ENCODE results near the gene ARHGAP5.

DNA sequence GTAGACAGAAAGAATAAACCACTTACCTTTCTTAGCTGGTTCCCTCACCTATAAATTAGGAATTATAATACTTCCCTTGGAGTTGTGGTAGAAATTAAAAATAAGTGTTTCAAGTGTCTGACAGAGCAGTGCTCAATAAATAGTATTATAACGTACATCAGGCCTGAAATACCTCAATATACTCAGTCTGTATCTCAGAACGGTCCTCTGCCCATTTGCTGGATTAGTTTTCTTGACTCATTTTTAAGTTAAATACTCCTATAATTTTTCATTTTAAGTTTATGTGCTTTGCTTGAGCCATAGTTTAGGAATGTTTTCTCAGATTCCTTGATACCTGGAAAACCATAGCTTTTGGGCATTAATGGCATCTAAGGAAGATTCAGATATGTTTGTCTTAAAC is 22.4 kb downstream of the ARHGAP5 start:
- no peak for TF ChIP-seq POLR2AphosphoS5 (IDR thresholded peaks at IDR 0.05; ENCODE audit: low read depth, low read length)
- no peak for TF ChIP-seq POLR2A (IDR thresholded peaks at IDR 0.05; ENCODE audit: low read depth, low read length)

Data from GM12892 (cell line).